GM18505 (cell line): ENCODE data around the gene HADH.
A peak's percentile ranks its signal among the peaks of the same experiment; 100 is the strongest.
"Not testable (repeated sequence)": the region's sequence is repeated elsewhere in the genome, so short reads cannot be mapped to it uniquely, and the experiment has no call there.

Source experiments
- ATAC-seq: cut with Tn5 transposase; IDR thresholded peaks from one replicate; pipeline ENCODE4 v1.9.1; 2021; ENCODE audit not compliant: unreplicated experiment
- POLR2A ChIP-seq: IDR thresholded peaks from 4 replicates; pipeline ENCODE4 v1.6.1; 2011; ENCODE audit warnings: borderline replicate concordance; ENCODE audit not compliant: insufficient read depth, insufficient read length; ENCODE audit errors: extremely low read depth

HADH gene

GRCh38 chr4:107989537-107990386, at the start of gene HADH:
Gene HADH, plus strand, starts transcription at chr4:107989889. Its CDS starts 44 bp downstream, at chr4:107989933.
- TF ChIP-seq POLR2A: peak; percentile 80
- peak; percentile 97 for ATAC-seq

DNA sequence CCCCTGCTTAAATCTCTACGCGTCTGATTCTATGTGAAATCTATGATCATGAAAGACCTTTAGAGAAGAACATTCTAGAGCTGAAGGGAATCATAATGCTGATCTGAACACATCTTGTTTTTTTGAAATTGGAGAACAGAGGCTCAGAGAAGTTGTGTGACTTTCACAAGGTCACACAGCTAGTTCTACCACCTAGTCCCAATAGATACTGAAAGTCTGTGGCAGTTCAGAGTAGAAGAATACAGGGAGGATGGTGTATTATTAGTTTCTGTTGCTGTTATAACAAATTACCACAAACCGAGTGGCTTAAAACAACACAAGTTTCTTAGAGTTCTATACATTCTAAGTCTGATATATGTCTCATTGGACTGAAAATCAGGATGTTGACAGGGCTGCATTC, 43.9 kb upstream of the HADH start:
- no peak for TF ChIP-seq POLR2A

DNA sequence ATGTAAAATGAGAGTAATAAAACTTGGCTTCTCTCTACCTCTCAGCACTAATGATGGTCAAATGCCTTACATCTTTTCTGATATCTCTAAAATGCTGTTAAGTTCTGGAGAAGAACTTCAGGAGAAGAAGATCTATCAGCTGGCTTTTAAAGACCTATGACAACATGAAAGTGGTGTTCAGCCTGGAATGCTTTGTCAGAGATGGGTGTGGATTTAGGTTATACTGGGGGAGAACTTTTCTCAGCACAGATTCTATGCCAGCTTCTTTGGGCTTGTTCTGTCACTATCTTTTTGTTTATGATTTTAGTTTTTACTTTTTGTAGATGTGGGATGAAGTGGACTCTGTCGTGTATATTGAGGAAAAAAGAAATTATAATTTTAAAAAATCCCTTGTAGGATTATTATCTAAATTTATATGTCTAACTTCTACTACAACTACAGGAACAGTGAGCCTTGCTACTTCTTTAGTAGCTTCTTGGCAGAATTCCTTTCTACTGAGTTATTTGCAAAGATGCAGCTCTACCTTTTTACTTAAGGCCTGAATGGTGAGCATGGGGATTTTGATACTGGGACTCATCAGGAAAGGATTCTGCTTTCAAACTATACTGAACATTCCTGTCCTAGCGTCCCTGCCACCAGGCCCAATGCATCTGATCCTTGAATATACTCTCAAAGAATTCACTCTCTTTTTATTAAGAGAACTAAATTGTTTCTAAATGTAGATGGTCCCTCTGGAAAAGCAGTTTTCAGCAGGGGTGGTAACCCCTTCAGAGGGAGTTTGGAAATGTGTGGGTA, 38.7 kb upstream of the HADH start:
- no peak for ATAC-seq
- no peak for TF ChIP-seq POLR2A

More for the DNA sequence above, 43.9 kb upstream of the HADH start:
- no peak for ATAC-seq

- no peak for TF ChIP-seq POLR2A
- no peak for ATAC-seq
These were observed 38.1 kb upstream of the HADH start for GRCh38 chr4:107951551-107951950.

DNA sequence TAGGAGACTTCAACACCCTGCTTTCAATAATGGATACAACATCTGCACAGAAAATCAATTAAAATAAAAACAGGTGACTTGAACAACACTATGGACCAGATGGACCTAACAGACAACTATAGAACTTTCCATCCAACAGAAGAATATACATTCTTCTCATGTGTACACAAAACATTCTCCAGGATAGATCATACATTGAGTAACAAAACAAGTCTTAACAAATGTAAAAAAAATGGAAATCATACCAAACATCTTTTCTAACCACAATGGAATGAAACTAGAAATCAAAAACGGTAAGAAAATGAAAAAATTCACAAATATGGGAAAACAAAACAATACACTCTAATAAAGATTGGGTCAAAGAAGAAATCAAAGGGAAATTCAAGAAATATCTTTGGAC, 33.7 kb upstream of the HADH start:
- no peak for TF ChIP-seq POLR2A

GRCh38 chr4:107966903-107967302, 22.8 kb upstream of the HADH start:
- no peak for TF ChIP-seq POLR2A
- ATAC-seq: no peak

More for the DNA sequence above, 33.7 kb upstream of the HADH start:
- ATAC-seq: no peak

GRCh38 chr4:107967519-107967918, 22.2 kb upstream of the HADH start:
- ATAC-seq: not testable (repeated sequence)

DNA sequence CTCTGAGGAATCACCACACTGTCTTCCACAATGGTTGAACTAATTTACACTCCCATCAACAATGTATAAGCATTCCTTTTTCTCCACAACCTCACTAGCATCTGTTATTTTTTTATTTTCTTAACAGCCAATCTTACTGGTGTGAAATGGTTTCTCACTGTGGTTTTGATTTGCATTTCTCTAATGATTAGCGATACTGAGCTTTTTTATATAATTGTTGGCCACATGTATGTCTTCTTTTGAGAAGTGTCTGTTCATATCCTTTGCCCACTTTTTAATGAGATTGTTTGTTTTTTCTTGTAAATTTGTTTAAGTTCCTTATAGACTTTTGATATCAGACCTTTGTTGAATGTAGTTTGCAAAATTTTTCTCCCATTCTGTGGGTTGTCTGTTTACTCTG, 21.8 kb upstream of the HADH start:
- not testable (repeated sequence) for ATAC-seq

DNA sequence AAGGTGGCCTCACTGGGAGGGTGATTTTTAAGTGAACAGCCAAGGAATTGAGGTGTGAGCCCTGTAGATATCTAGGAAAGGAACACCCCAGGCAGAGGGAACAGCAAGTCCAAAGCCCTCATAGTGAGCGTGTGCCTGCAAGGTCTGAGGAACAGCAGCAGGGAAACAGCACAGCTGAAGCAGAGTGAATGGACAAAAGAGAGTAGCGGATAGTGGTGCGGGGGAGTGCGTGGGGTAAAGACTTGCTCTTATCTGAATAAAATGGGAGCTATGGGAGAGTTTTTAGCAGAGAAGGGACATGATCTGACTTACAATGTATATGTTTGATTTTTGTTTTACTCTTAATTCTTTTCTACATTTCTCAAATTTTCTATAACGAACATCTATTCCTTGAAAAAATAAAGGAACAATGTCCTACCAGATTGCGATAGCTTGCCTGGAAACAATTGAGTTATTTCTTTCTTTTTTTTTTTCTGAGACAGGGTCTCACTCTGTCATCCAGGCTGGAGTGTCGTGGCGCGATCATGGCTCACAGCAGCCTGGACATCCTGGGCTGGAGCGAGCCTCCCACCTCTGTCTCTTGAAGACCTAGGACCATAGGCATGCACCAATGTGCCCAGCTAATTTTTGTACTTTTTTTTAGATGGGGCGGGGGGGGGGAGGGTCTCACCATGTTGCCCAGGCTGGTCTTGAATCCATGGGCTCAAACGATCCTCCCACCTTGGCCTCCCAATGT, 19.5 kb upstream of the HADH start:
- no peak for TF ChIP-seq POLR2A
- ATAC-seq: no peak

- ATAC-seq: no peak
- no peak for TF ChIP-seq POLR2A
These were observed 17.1 kb upstream of the HADH start for GRCh38 chr4:107972605-107973004.

GRCh38 chr4:107974523-107974922, 15.2 kb upstream of the HADH start:
- TF ChIP-seq POLR2A: no peak
- no peak for ATAC-seq

GRCh38 chr4:107977482-107977881, 12.2 kb upstream of the HADH start:
- no peak for ATAC-seq
- TF ChIP-seq POLR2A: no peak

- no peak for ATAC-seq
- TF ChIP-seq POLR2A: no peak
These were observed 11.6 kb upstream of the HADH start for GRCh38 chr4:107977966-107978705.
